H9 (cell line): ENCODE measurements around the gene SLC39A7. TPM values are rescaled to one million over a fixed set of nuclear protein-coding genes. Genes with fewer than 3 reads are reported as not detected.

ENCODE experiments used
- DNase-seq: peaks from one replicate; pipeline ENCODE4 v3.0.0-alpha.2; 2017
- H2AFZ ChIP-seq: one replicate; pipeline ENCODE4 v1.6.1; 2013; ENCODE audit warnings: mild to moderate bottlenecking, low read length, control low read depth, moderate library complexity
- H2AK5ac ChIP-seq: 2 replicates; pipeline ENCODE4 v1.6.1; 2013; ENCODE audit warnings: low read length, control low read depth, mixed read lengths; ENCODE audit not compliant: insufficient read length
- H2BK120ac ChIP-seq: one replicate; pipeline ENCODE4 v1.6.1; 2013; ENCODE audit warnings: low read depth, mild to moderate bottlenecking, low read length, control low read depth, inconsistent platforms; ENCODE audit not compliant: poor library complexity, severe bottlenecking
- H2BK12ac ChIP-seq: 2 replicates; pipeline ENCODE4 v1.6.1; 2013; ENCODE audit warnings: low read length, control low read depth, mixed read lengths, low read depth; ENCODE audit not compliant: insufficient read length
- H2BK15ac ChIP-seq: 2 replicates; pipeline ENCODE4 v1.6.1; 2013; ENCODE audit warnings: low read depth, low read length, control low read depth
- H2BK20ac ChIP-seq: one replicate; pipeline ENCODE4 v1.6.1; 2013; ENCODE audit warnings: low read depth, mild to moderate bottlenecking, low read length, control low read depth, inconsistent platforms; ENCODE audit not compliant: poor library complexity, severe bottlenecking
- H2BK5ac ChIP-seq: 2 replicates; pipeline ENCODE4 v1.6.1; 2013; ENCODE audit warnings: low read length, control low read depth, mixed read lengths; ENCODE audit not compliant: insufficient read length
- H3K14ac ChIP-seq: 2 replicates; pipeline ENCODE4 v1.6.1; 2013; ENCODE audit warnings: low read length, control low read depth; ENCODE audit not compliant: insufficient read depth
- H3K18ac ChIP-seq: 2 replicates; pipeline ENCODE4 v1.6.1; 2013; ENCODE audit warnings: low read depth, mild to moderate bottlenecking, mixed read lengths, low read length, control low read depth; ENCODE audit not compliant: insufficient read length
- H3K23ac ChIP-seq: 2 replicates; pipeline ENCODE4 v1.6.1; 2013; ENCODE audit warnings: low read length, control low read depth, mixed read lengths, low read depth; ENCODE audit not compliant: insufficient read length
- H3K23me2 ChIP-seq: 2 replicates; pipeline ENCODE4 v1.6.1; 2013; ENCODE audit warnings: low read depth, mild to moderate bottlenecking, mixed read lengths, low read length, control low read depth; ENCODE audit not compliant: insufficient read length, poor library complexity, severe bottlenecking
- H3K27ac ChIP-seq: 2 replicates; pipeline ENCODE4 v1.5.1; 2013; ENCODE audit warnings: low read length, control low read depth, mixed read lengths, low read depth; ENCODE audit not compliant: insufficient read length
- H3K27me3 ChIP-seq: 2 replicates; pipeline ENCODE4 v1.6.1; 2013; ENCODE audit warnings: low read length, control low read depth, inconsistent platforms; ENCODE audit not compliant: insufficient read depth
- H3K4ac ChIP-seq: 2 replicates; pipeline ENCODE4 v1.6.1; 2013; ENCODE audit warnings: low read depth, mild to moderate bottlenecking, control low read depth, inconsistent platforms, low read length, moderate library complexity
- H3K4me1 ChIP-seq: 2 replicates; pipeline ENCODE4 v1.6.1; 2013; ENCODE audit warnings: low read length, control low read depth, inconsistent platforms; ENCODE audit not compliant: insufficient read depth
- H3K4me2 ChIP-seq: 2 replicates; pipeline ENCODE4 v1.6.1; 2013; ENCODE audit warnings: low read length, control low read depth, mixed read lengths; ENCODE audit not compliant: insufficient read length, insufficient read depth
- H3K56ac ChIP-seq: 2 replicates; pipeline ENCODE4 v1.6.1; 2013; ENCODE audit warnings: low read depth, mild to moderate bottlenecking, mixed read lengths, low read length, control low read depth; ENCODE audit not compliant: insufficient read length
- H3K79me1 ChIP-seq: 2 replicates; pipeline ENCODE4 v1.6.1; 2013; ENCODE audit warnings: low read depth, mild to moderate bottlenecking, moderate library complexity, low read length, control low read depth, inconsistent platforms; ENCODE audit not compliant: insufficient read depth, poor library complexity, severe bottlenecking
- H3K79me2 ChIP-seq: 2 replicates; pipeline ENCODE4 v1.6.1; 2013; ENCODE audit warnings: low read length, control low read depth, inconsistent platforms; ENCODE audit not compliant: insufficient read depth
- H3K9ac ChIP-seq: 2 replicates; pipeline ENCODE4 v1.6.1; 2013; ENCODE audit warnings: low read length, control low read depth, mixed read lengths; ENCODE audit not compliant: insufficient read length; ENCODE audit errors: extremely low read depth
- H3K9me3 ChIP-seq: one replicate; pipeline ENCODE4 v1.6.1; 2013; ENCODE audit warnings: low read depth, low read length, inconsistent platforms; ENCODE audit not compliant: control insufficient read depth
- H3T11ph ChIP-seq: one replicate; pipeline ENCODE4 v1.6.1; 2013; ENCODE audit warnings: mild to moderate bottlenecking, low read length, control low read depth, inconsistent platforms
- H4K20me1 ChIP-seq: one replicate; pipeline ENCODE4 v1.6.1; 2013; ENCODE audit not compliant: control insufficient read depth, insufficient read length, insufficient read depth
- H4K5ac ChIP-seq: 2 replicates; pipeline ENCODE4 v1.6.1; 2013; ENCODE audit warnings: low read depth, mild to moderate bottlenecking, mixed read lengths, low read length, control low read depth; ENCODE audit not compliant: insufficient read length
- H4K8ac ChIP-seq: replicated peaks from 2 replicates; pipeline ENCODE4 v1.6.1; 2013; ENCODE audit warnings: low read length, control low read depth, mixed read lengths, low read depth; ENCODE audit not compliant: insufficient read length
- H4K91ac ChIP-seq: 2 replicates; pipeline ENCODE4 v1.6.1; 2013; ENCODE audit warnings: low read depth, mild to moderate bottlenecking, moderate library complexity, mixed read lengths, low read length, control low read depth; ENCODE audit not compliant: insufficient read length
- H3K27ac Mint-ChIP-seq, 3 experiments: 2 replicates in 2 of 3; 3 replicates in 1 of 3; pipeline ENCODE4 v1.8.0; 2020 to 2021; ENCODE audit warnings: mixed read lengths in 3 of 3, mild to moderate bottlenecking in 1 of 3, moderate library complexity in 1 of 3
- H3K27me3 Mint-ChIP-seq: 2 replicates; pipeline ENCODE4 v1.8.0; 2021; ENCODE audit warnings: low read depth, mild to moderate bottlenecking, moderate library complexity, mixed read lengths
- H3K36me3 Mint-ChIP-seq, 3 experiments: 2 replicates in 2 of 3; 3 replicates in 1 of 3; pipeline ENCODE4 v1.8.0; 2020 to 2021; ENCODE audit warnings: low read depth in 3 of 3, mixed read lengths in 3 of 3; ENCODE audit not compliant: insufficient read depth in 1 of 3
- H3K4me1 Mint-ChIP-seq, 2 experiments: 2 replicates each; pipeline ENCODE4 v1.8.0; 2020; ENCODE audit warnings: mixed read lengths in 2 of 2
- H3K4me3 Mint-ChIP-seq, 2 experiments: 2 replicates in 1 of 2; 3 replicates in 1 of 2; pipeline ENCODE4 v1.8.0; 2020 to 2021; ENCODE audit warnings: mild to moderate bottlenecking in 2 of 2, mixed read lengths in 2 of 2, moderate library complexity in 1 of 2
- H3K9me3 Mint-ChIP-seq, 2 experiments: 2 replicates in 1 of 2; 3 replicates in 1 of 2; pipeline ENCODE4 v1.8.0; 2020; ENCODE audit warnings: mild to moderate bottlenecking in 2 of 2, mixed read lengths in 2 of 2, moderate library complexity in 1 of 2
- CTCF ChIP-seq: fragments of 200-600 bp; sonication (generic); conservative IDR thresholded peaks from 3 replicates; pipeline ENCODE4 v1.8.0; 2021; ENCODE audit warnings: antibody characterized with exemption, mild to moderate bottlenecking
- WGBS: extraction: QIAGEN DNeasy Blood & Tissue Kit; methylation state at CpG from one replicate; pipeline ENCODE4 v1.1.7; 2013; ENCODE audit warnings: missing lambda C conversion rate, low lambda C conversion rate, mixed read lengths; ENCODE audit not compliant: insufficient read length; ENCODE audit errors: extremely low coverage; 5-methylcytosine and 5-hydroxymethylcytosine counted together
- total RNA-seq: library from RNA; stranded (reverse); gene quantifications from 2 replicates; pipeline ENCODE4 v1.2.1, GENCODE V29; 2021

Gene SLC39A7
- total RNA-seq, 1 experiment from 2014 or later = 107 TPM

DNA sequence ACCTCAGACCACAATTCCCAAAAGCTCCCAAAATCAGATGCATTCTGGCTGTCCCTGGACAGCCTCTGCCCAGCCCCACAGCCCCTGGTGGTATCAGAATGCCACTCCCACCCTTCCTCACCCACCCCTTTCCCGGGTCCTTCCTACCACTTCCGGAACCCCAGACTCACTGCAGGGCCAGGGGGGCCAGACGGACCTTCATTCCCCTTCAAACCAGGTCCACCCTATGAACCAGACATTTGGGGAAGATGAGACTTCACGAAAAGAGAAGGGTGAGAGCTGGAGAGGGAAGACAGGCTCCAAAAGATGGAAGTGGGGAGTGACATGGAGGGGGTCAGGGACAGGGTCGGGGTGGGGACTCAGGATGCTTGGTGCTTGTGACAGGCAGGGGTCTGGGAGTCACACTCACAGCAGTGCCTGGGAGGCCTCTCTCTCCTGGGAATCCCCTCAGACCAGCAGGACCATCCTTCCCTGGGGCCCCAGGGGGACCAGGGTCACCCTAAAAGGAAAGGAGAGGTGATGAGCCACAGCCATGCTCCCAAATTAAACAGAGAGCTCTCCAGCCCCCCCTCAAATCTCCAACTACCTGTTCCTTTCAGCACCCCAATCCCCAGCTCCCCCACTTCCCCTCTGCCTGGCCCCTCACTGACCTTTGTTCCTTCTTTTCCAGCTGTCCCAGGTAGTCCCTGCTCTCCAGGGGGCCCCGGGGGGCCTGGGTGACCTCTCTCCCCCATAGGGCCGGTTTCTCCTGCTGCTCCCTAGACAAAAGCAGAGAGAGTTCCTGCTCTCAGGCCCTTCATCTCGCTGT lies 28.6 kb upstream of the SLC39A7 start:
- Histone ChIP-seq H3K9ac (no peak overlapping the region), H3K27ac (no peak overlapping the region), H3K23me2 (no peaks in the 10 kb centered on the region), H4K20me1 (peaks cover 3% of the 10 kb centered on the region), H2BK120ac (no peak overlapping the region), H3K9me3 (no peaks in the 10 kb centered on the region), H3K4me1 (no peaks in the 10 kb centered on the region), H3K4me2 (no peak overlapping the region), H2AFZ (no peak overlapping the region), H3K79me1 (no peaks in the 10 kb centered on the region), H2BK15ac (no peak overlapping the region), H4K5ac (no peak overlapping the region), H3K27me3 (no peaks in the 10 kb centered on the region), H2BK20ac (no peak overlapping the region), H4K8ac (no peak overlapping the region), H3K4ac (no peak overlapping the region), H4K91ac (no peak overlapping the region), H3K23ac (no peak overlapping the region), H3T11ph (no peak overlapping the region), H3K56ac (no peak overlapping the region), H3K18ac (no peak overlapping the region), H3K79me2 (no peaks in the 10 kb centered on the region), H2BK12ac (no peak overlapping the region), H2BK5ac (no peak overlapping the region), H3K14ac (no peak overlapping the region), H2AK5ac (no peak overlapping the region)
- Mint-ChIP-seq H3K27me3 (peaks cover 29% of the 10 kb centered on the region), H3K27ac (no peak overlapping the region; a peak in 1 of 7 replicates), H3K4me1 (peaks cover 4 to 8% of the 10 kb centered on the region in 2 experiments), H3K9me3 (no peaks in the 10 kb centered on the region), H3K36me3 (no peaks in the 10 kb centered on the region; a peak in 1 of 7 replicates), H3K4me3 (no peak overlapping the region)
- TF ChIP-seq CTCF = no peak
- DNase-seq = no peak
- WGBS = no CpG with 5 or more reads among the region's 8 CpGs
